ACHN (cell line): ENCODE results near the gene HBEGF.

Experiments
- DNase-seq: peaks from one replicate; pipeline ENCODE4 v3.0.0-alpha.2; 2015
- in situ Hi-C: cut with HindIII; loops from 2 replicates; pipeline ENCODE4 v1.10.0; 2017; ENCODE audit warnings: low sequenced_read_pairs, low pct_ligation_motif_present, low pct_unique_long_range_greater_than_20kb

The HBEGF gene, protein sequence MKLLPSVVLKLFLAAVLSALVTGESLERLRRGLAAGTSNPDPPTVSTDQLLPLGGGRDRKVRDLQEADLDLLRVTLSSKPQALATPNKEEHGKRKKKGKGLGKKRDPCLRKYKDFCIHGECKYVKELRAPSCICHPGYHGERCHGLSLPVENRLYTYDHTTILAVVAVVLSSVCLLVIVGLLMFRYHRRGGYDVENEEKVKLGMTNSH

DNA sequence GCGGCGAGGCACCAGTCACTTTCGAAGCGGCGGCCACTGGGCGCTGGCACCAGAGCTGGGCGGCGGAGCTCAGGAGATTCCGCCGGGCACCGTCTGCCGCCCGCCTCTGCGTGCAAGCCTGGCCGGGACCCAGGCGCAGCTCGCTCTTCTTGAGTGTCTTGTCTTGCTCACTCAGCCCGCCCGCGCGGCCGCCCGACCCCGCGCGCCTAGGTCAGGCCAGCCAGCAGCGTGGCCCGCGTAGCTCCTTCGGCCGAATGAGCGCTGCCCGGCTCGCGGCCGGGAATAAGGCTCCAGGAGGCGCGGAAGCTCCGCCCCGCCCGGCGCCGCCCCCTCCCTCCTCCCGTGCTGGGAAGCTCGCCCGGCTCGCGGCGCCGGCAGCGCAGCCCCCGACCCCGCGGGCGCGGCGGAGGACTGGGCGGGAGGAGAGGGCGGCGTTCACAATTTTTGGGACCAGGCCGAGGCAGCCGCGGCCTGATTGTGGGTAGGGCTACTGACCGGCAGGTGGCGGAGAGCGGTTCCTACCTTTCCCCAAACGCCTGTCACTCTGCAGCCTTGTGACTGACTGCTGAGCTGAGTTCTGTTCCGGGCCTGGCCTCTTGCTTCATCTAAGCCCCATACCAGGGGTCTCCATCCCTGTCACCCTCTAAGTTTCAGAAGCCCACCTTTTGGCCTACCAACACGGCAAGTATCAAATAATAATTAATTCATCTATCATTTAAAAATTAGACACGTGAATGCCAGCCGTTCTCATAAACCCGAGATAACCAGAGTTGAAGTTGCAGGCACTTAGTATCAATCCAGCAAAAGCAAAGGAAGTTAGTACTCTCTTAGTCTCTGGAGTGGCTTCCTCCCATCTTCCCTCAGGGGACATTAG lies at the start of gene HBEGF:
TSS of gene HBEGF (minus strand) at position 256 of the 874 bp plus-strand sequence. CDS start 275 bp downstream, outside the sequence.
- in situ Hi-C loops, result no loop called here
- peak; percentile 75 for DNase-seq

DNA sequence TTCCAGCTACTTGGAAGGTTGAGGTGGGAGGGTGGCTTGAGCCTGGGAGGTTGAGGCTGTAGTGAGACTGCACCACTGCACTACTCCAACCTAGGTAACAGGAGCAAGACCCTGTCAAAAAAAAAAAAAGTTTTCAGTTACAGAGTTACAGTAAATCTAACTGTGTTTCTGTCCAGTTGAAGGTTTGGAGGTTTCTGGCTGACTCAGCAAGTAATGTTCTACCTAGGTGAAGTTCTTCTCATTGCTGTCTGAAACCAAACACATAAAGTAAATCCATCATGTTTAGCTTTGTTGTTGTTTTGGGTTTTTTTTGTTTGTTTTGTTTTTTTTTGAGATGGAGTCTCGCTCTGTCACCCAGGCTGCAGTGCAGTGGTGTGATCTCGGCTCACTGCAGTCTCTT lies 47.3 kb upstream of the HBEGF start:
- DNase-seq, result no peak
- in situ Hi-C loops, result no loop called here

DNA sequence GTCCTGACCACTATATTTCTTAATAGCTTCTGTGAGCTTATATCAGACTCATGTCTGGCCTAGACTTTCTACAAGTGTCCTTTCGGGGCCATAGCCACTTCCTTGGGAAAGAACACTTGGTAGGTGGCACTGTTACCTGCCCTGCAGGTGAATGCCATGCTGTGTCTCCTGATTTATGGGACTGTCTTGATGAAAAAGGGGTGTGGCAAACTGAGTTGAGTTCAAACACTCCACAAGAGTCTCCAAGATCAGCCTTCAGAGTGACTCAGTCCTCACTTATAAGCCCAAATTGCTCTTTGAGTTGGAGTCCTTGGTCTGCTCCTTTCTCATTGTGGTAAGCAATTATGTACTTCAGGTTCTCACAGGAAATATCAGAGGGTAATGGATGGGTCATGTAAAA lies 45.3 kb upstream of the HBEGF start:
- in situ Hi-C loops, result no loop called here

DNA sequence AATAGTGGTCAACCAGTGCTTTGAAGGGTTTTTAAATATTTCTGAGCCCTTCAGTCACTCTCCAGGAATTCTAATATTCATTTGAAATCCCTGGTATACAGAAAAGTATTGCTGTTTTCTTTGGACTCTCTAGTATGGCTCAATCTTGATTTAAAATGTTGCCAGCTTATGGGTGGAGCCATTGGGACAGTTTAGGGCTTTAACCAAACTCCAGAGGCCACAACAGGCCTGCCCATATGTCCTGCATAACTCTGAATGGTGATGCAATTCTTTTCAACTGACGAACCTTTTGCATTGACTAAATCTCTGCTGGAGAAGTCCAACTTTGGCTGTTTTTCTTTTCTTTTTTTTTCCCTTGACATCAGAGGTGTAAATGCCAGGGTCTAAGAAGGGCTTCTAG lies 44.9 kb upstream of the HBEGF start:
- DNase-seq, result no peak
- in situ Hi-C loops, result no loop called here

More for the DNA sequence above, 45.3 kb upstream of the HBEGF start:
- no peak for DNase-seq

DNA sequence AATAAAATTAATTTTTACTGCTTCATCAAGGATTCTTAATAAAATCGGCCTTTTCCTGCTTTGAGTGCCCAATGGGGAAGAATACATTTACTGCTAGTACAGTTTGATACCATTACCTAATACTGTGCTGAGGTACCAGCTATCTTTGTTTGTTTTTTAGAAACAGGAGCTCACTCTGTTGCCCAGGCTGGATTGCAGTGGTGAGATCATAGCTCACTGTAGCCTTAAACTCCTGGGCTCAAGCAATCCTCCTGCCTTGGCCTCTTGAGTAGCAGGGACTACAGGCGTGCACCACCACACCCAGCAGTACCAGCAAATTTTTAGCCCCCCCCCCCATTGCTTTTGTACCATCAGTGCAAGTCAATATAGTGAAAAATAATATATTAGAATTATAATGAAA lies 41.6 kb upstream of the HBEGF start:
- in situ Hi-C loops, result no loop called here
- no peak for DNase-seq

DNA sequence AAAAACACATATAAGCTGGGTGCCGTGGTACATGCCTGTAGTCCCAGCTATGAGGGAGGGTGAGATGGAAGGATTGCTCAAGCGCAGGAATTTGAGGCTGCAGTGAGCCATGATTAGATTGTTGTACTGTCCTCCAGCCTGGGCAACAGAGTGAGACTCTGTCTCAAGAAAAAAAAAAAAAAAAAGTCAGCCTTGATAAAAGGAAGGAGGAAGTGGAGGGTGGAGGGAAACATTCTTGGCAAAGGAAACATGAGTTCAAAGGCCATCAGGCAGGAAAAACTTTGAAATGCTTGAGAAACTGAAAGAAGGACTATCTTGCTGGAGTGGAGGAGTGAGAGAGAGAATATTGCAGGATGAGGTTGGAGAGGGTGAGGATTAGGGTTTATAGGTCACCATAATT lies 36.9 kb upstream of the HBEGF start:
- in situ Hi-C loops, result no loop called here
- no peak for DNase-seq

DNA sequence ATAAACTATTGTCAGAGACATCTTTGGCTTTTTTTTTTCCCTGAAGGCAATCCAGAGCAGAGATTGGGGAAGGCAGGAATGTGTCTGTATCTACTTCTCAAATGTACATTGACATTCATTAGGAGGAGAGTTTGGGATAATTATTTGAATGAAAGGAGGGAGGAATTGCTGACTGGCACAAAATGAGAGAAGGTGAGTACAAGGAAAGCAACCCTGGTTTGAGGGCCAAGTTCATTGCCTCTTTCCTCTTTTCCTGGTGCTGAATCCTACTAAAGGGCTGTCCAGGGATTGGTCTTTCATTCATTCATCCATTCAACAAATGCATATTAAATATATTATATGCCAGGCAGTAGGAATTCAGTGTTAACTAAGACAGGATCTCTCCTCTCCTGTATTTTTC lies 36.5 kb upstream of the HBEGF start:
- no peak for DNase-seq

DNA sequence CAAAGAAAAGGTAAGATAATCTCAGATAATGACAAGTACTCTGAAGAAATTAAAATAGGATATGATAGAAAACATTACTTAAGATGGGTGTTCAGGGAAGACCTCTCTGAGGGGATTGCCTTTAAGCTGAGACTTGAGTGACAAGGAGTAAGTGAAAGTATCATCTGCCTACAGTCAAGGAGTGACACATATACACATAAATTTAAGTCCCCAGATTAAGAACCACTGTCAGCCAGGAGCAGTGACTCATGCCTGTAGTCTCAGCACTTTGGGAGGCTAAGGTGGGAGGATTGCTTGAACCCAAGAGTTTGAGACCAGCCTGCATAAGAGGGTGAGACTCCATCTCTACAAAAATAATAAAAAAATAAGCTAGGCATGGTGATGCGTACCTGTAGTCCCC lies 35.6 kb upstream of the HBEGF start:
- DNase-seq, result no peak
- in situ Hi-C loops, result no loop called here

More for the DNA sequence above, 36.5 kb upstream of the HBEGF start:
- in situ Hi-C loops, result no loop called here

DNA sequence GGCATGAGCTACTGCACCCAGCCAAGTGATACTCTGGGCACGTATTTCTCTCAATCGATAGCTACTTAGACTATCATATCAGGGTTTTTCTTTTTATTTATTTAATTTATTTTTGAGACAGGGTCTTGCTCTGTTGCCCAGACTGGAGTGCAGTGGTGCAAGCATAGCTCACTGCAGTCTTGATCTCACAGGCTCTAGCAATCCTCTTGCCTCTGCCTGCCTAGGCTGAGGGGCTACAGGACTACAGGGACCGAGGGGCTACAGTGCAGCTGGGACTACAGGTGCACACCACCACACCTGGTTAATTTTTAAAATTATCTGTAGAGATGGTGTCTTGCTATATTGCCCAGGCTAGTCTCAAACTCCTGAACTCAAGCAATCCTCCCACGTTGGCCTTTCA lies 34.9 kb upstream of the HBEGF start:
- no peak for DNase-seq
- in situ Hi-C loops, result no loop called here

DNA sequence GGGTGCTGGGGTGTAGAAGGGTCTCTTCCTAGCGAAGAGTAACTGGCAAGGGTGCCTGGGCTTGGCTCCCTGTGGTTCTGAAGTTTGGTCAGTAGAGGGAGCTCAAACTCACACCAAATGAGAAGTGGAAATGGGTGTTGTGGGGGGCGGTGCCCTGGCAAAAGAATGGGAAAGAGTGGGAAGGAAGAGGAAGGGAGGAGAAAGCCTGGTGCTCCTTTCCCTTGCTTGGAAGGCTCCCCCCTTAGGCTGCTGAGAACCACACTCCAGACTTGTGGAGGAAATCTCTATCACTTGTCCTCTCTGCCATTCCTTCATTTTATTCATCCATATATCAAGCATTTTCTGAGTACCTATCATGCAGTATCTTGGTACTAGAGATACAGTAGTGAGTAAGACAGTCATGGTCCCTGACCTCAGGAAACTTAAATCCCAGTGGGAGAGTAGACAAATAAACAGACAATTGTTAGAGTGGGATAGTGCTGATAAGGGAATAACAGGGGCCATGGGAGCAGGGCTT lies 26.6 kb upstream of the HBEGF start:
- in situ Hi-C loops, result no loop called here
- DNase-seq, result peak; percentile 75

DNA sequence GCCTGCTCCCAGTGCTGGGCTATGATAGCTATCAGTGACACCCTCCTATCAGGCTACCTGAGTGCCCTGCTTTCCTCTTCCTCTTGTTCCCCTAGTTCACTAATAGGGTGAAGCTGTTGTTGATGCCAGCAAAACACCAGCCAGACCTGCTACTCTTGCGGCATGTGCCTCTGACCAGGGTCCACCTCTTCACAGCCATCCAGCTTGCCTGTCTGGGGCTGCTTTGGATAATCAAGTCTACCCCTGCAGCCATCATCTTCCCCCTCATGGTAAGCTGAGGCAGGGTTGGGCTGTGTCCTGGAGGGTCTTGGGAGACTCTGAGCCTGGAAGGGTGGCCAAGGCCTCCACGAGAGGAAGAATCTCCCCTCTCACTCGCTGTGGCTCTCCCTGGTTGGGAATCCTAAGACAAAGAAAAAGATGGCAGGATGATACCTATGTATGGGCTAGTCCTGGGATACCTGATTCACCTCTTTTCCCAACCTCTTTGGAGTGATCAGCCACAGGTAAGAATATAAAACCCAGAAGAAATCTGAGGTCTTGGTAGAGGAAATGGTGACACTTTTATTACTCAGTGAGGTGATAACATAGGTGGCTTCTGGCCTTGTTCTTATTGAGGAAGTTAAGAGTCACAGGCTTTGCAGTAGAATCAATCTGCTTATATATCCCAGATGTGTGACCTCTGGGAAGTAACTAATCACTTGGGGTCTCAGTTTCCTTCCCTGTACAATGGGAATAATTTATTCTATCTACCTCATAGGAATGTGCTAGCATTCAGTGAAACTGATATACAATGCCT lies 25.2 kb upstream of the HBEGF start:
- no peak for DNase-seq
- in situ Hi-C loops, result no loop called here

DNA sequence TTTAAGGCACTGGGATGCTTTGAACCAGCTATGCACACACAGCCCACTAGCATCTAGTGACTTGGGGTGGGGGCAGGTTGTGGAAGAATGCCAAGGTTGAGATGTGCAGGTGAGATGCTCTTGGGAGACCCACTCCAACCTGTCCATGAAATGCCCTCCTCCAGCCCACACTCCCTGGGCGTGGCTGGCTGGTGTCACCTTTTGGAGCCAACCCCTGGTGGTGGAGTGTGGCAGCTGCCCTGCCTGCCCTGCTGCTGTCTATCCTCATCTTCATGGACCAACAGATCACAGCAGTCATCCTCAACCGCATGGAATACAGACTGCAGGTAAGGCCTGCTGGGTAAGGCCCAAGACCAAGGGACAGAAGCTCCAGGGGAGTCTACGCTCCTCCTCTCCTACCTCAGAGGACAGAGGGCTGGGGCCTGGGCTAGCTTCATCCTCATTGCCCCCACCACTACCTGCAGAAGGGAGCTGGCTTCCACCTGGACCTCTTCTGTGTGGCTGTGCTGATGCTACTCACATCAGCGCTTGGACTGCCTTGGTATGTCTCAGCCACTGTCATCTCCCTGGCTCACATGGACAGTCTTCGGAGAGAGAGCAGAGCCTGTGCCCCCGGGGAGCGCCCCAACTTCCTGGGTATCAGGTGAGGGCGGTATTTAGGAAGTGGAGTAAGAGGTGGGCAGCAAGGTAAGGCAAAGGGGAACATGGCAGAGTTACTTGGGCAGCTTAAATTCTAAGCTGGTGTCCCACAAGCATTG lies 21.0 kb upstream of the HBEGF start:
- no peak for DNase-seq
- in situ Hi-C loops, result no loop called here

DNA sequence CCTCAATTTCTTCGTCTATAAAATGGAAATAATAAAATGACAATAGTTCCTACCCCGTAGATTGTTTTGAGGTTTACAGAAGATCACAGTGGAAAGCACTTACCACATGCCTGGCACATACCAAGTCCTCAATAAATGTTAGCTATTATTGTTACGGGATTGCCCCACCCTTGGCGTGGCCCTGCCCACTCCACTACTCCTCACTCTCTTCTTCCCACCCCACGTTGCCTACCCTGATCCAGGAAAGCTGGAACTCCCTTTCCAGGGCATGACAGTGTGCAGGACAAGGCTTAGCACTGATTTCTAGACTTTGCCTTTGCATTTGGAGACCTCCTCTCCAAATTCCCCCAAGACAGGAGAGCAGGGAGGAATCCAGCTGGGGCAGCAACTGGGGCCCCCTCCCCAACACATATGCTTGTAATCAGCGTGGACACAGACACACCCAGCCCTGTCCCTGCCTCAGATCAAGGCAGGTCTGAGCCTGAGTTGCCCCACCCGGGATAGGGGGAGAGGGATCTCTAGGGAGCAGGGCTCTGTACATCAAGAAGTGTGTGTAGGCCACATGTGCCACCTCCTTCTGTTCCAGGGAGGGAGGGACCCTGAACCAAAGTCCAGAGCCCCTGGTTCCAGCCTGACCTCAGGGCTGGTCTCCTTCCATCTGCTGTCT lies 20.3 kb upstream of the HBEGF start:
- in situ Hi-C loops, result no loop called here
- no peak for DNase-seq

DNA sequence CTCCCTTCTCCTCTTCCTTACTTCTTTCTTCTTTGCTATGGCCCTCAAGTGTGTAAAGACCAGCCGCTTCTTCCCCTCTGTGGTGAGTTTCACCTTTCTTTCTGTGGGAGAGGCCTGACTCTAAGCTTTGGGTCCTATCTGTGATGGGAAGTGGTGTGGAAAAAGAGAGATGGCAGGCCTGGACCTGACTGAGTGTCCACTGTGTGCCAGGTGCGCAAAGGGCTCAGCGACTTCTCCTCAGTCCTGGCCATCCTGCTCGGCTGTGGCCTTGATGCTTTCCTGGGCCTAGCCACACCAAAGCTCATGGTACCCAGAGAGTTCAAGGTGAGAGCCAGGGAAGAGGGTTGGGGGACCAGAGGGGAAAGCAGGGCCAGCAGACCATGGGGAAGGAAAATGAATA lies 19.5 kb upstream of the HBEGF start:
- DNase-seq, result no peak
- in situ Hi-C loops, result no loop called here

DNA sequence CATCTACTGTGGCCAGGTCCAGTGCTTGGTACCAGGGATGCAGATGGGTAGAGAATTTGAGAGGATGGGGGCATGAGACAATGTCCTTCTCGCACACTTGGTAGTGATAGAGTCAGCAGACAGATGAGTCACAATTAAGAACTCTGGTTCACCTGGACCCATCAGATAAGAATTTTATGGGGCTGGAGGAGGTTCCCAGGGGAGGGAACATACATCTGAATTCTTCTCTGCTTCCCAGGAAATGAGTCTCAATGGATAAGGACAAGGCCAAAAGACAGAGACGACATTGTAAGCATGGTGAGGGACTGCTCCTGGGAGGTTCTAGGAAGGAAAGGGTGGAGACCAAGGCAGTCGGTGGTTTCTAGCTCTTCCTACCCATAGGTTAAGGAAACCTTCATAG lies 18.9 kb upstream of the HBEGF start:
- DNase-seq, result no peak

DNA sequence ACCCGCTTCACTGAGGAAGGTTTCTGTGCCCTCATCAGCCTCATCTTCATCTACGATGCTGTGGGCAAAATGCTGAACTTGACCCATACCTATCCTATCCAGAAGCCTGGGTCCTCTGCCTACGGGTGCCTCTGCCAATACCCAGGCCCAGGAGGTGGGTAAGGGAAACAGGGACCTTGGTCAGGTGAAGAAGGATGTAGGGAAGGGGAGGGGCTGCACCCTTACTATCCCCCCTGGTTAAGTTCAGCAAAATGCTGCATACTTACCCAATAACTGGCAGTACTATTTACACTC lies 18.0 kb upstream of the HBEGF start:
- in situ Hi-C loops, result no loop called here
- no peak for DNase-seq

More for the DNA sequence above, 18.9 kb upstream of the HBEGF start:
- in situ Hi-C loops, result no loop called here

DNA sequence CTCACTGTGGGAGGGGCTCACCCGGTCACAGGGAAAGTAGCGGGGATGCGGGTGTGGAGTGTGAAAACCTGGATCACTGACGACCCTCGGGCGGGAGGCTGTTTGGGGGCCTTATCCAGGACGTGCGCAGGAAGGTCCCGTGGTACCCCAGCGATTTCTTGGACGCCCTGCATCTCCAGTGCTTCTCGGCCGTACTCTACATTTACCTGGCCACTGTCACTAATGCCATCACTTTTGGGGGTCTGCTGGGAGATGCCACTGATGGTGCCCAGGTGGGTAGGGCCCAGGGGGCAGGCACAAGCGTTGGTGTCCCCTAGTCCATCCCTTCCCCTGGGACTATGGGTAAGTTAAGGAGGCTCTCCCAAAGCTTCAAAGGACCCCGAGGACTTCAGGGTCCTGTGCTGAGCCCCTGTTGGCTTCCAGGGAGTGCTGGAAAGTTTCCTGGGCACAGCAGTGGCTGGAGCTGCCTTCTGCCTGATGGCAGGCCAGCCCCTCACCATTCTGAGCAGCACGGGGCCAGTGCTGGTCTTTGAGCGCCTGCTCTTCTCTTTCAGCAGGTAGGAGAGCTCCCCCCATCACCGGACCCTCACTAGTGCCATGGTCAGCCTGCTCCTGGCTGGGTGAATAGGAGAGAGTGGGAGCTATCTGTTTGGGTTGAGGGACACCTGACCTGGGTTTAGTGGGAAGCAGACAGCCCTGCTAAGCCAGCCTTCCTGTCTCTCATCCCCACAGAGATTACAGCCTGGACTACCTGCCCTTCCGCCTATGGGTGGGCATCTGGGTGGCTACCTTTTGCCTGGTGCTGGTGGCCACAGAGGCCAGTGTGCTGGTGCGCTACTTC lies 17.4 kb upstream of the HBEGF start:
- in situ Hi-C loops, result no loop called here

More for the DNA sequence above, 17.4 kb upstream of the HBEGF start:
- DNase-seq, result no peak
